Right lobe of liver (tissue), 4 donors: ENCODE measurements around the gene SIDT2.

Experiments
- POLR2A ChIP-seq: fragments of 450-650 bp; IDR thresholded peaks from one replicate; pipeline ENCODE4 v1.6.1; 2017; ENCODE audit warnings: antibody characterized with exemption, mild to moderate bottlenecking
- TF ChIP-seq, protein P1 (sequence below), 4 donors: fragments of 200-600 bp in 3 of 4; fragments of 450-650 bp in 1 of 4; IDR thresholded peaks; one replicate each; pipeline versions ENCODE4 v1.5.1 to v1.8.0; 2016 to 2022; ENCODE audit warnings: antibody characterized with exemption in 4 of 4, mild to moderate bottlenecking in 2 of 4
- donor health status: DM: no; HTN: no; CAD: no.
- donor health status: DM: no; HTN: no; CAD: no.
- donor health status: DM: no; HTN: yes; CAD: no.

DNA sequence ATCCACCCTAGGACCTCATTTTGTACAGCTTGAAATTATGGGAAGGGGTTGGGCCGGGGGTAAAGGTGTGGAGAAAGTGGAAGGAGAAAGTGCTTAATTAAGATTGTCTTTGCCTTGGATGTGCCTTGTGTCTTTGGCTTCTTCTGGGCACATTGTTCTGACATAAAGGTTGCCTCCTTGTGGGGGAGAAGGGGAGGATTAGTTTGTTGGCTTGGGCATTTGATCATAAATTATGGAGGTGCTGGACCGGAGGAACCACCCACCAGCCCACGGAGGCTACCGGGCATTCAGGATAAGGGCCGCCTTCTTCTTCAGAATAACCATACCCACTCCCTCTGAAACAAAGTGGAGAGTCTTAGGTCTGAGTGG lies 33.2 kb upstream of the SIDT2 start:
- TF ChIP-seq, protein P1, sequence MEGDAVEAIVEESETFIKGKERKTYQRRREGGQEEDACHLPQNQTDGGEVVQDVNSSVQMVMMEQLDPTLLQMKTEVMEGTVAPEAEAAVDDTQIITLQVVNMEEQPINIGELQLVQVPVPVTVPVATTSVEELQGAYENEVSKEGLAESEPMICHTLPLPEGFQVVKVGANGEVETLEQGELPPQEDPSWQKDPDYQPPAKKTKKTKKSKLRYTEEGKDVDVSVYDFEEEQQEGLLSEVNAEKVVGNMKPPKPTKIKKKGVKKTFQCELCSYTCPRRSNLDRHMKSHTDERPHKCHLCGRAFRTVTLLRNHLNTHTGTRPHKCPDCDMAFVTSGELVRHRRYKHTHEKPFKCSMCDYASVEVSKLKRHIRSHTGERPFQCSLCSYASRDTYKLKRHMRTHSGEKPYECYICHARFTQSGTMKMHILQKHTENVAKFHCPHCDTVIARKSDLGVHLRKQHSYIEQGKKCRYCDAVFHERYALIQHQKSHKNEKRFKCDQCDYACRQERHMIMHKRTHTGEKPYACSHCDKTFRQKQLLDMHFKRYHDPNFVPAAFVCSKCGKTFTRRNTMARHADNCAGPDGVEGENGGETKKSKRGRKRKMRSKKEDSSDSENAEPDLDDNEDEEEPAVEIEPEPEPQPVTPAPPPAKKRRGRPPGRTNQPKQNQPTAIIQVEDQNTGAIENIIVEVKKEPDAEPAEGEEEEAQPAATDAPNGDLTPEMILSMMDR (IDR thresholded peaks at IDR 0.05): no peak
- no peak for TF ChIP-seq POLR2A
